SU-DHL-6 (cell line): ENCODE measurements around the gene WDR5.

Experiments
- H2AFZ ChIP-seq: fragments of 200-600 bp; sonication (generic); 2 replicates; pipeline ENCODE4 v1.6.1; 2014; ENCODE audit warnings: low read depth, mild to moderate bottlenecking, moderate library complexity, mixed read lengths, antibody characterized with exemption, low read length; ENCODE audit not compliant: severe bottlenecking
- H3F3A ChIP-seq: fragments of 200-600 bp; shearing (Covaris generic); 2 replicates; pipeline ENCODE4 v1.6.0; 2016; ENCODE audit warnings: antibody characterized with exemption, mild to moderate bottlenecking; ENCODE audit not compliant: insufficient read depth
- H3K27ac ChIP-seq: fragments of 200-600 bp; sonication (generic); 2 replicates; pipeline ENCODE4 v1.5.1; 2016; ENCODE audit warnings: low read depth, mild to moderate bottlenecking, low read length, moderate library complexity, mixed read lengths
- H3K27me3 ChIP-seq: fragments of 200-600 bp; sonication (generic), shearing (Covaris generic); 2 replicates; pipeline ENCODE4 v1.6.0; 2014; ENCODE audit warnings: mild to moderate bottlenecking, low read length
- H3K36me3 ChIP-seq: fragments of 200-600 bp; sonication (generic); 2 replicates; pipeline ENCODE4 v1.6.1; 2014; ENCODE audit warnings: mild to moderate bottlenecking, low read length, mixed read lengths
- H3K4me2 ChIP-seq: fragments of 300-600, 200-600 bp; shearing (Covaris generic), sonication (generic); 2 replicates; pipeline ENCODE4 v1.6.0; 2014; ENCODE audit warnings: low read length, low read depth, mild to moderate bottlenecking; ENCODE audit not compliant: poor library complexity, severe bottlenecking
- H3K4me3 ChIP-seq: fragments of 200-600 bp; sonication (generic); 2 replicates; pipeline ENCODE4 v1.5.1; 2014; ENCODE audit warnings: antibody characterized with exemption, low read length, mild to moderate bottlenecking, mixed read lengths; ENCODE audit not compliant: insufficient read depth, poor library complexity, severe bottlenecking
- H3K79me2 ChIP-seq: fragments of 200-600 bp; sonication (generic); 2 replicates; pipeline ENCODE4 v1.6.1; 2014; ENCODE audit warnings: mild to moderate bottlenecking, low read length, moderate library complexity; ENCODE audit not compliant: insufficient read depth
- H3K9ac ChIP-seq: fragments of 200-600 bp; sonication (generic); 2 replicates; pipeline ENCODE4 v1.7.0; 2014; ENCODE audit warnings: mild to moderate bottlenecking, low read length
- H3K9me2 ChIP-seq: fragments of 200-600 bp; sonication (generic); replicated peaks from 2 replicates; pipeline ENCODE4 v1.6.1; 2014; ENCODE audit warnings: low read length; ENCODE audit not compliant: insufficient read depth
- H3K9me3 ChIP-seq: fragments of 200-600 bp; sonication (generic); 2 replicates; pipeline ENCODE4 v1.6.1; 2014; ENCODE audit warnings: low read length, mixed read lengths; ENCODE audit not compliant: insufficient read depth
- H4K20me1 ChIP-seq: fragments of 200-600 bp; sonication (generic); 2 replicates; pipeline ENCODE4 v1.6.1; 2014; ENCODE audit warnings: low read depth, mild to moderate bottlenecking, antibody characterized with exemption, low read length, moderate library complexity, mixed read lengths
- CTCF ChIP-seq: fragments of 200-600 bp; sonication (generic); IDR thresholded peaks from one replicate; pipeline ENCODE4 v1.5.1; 2017; ENCODE audit warnings: antibody characterized with exemption, mild to moderate bottlenecking, low read length, moderate library complexity; ENCODE audit not compliant: insufficient read depth, poor library complexity, severe bottlenecking
- EZH2phosphoT487 ChIP-seq: fragments of 200-600 bp; sonication (generic), shearing (Covaris generic); conservative IDR thresholded peaks from 2 replicates; pipeline ENCODE4 v1.6.1; 2018; ENCODE audit warnings: mild to moderate bottlenecking, antibody characterized with exemption, low read length, moderate library complexity, mixed read lengths

Gene WDR5

GRCh38 chr9:134204991-134205578 is 69.2 kb downstream of the WDR5 start:
- Histone ChIP-seq H4K20me1 (no peaks in the 10 kb centered on the region), H3K36me3 (no peaks in the 10 kb centered on the region), H3K9me2 (no peaks in the 10 kb centered on the region), H3K9ac (no peak overlapping the region), H3K27ac (no peak overlapping the region), H3F3A (no peaks in the 10 kb centered on the region), H3K9me3 (no peaks in the 10 kb centered on the region), H3K4me2 (no peak overlapping the region), H3K27me3 (no peaks in the 10 kb centered on the region), H2AFZ (no peak overlapping the region), H3K79me2 (no peaks in the 10 kb centered on the region), H3K4me3 (no peak overlapping the region)
- TF ChIP-seq EZH2phosphoT487 (no peak), CTCF (no peak)

- Histone ChIP-seq H3K9ac (no peak overlapping the region), H3K79me2 (no peaks in the 10 kb centered on the region), H2AFZ (no peak overlapping the region), H3F3A (no peaks in the 10 kb centered on the region), H3K9me3 (no peaks in the 10 kb centered on the region), H3K4me2 (no peak overlapping the region), H3K4me3 (no peak overlapping the region), H3K27me3 (no peaks in the 10 kb centered on the region), H3K27ac (no peak overlapping the region), H4K20me1 (no peaks in the 10 kb centered on the region), H3K9me2 (no peaks in the 10 kb centered on the region), H3K36me3 (no peaks in the 10 kb centered on the region)
- TF ChIP-seq CTCF (no peak), EZH2phosphoT487 (no peak)
These were observed 69.9 kb downstream of the WDR5 start for GRCh38 chr9:134205672-134206310.

- TF ChIP-seq EZH2phosphoT487 (no peak), CTCF (no peak)
- Histone ChIP-seq H3K27ac (no peak overlapping the region), H2AFZ (no peak overlapping the region)
These were observed 70.7 kb downstream of the WDR5 start for GRCh38 chr9:134206311-134207300.

More at GRCh38 chr9:134206311-134207300, 70.7 kb downstream of the WDR5 start:
- Histone ChIP-seq H4K20me1 (no peaks in the 10 kb centered on the region), H3K79me2 (no peaks in the 10 kb centered on the region), H3K27me3 (no peaks in the 10 kb centered on the region), H3K4me2 (no peak overlapping the region), H3K9me3 (no peaks in the 10 kb centered on the region), H3K4me3 (no peak overlapping the region), H3K9me2 (no peaks in the 10 kb centered on the region), H3K36me3 (no peaks in the 10 kb centered on the region), H3F3A (no peaks in the 10 kb centered on the region), H3K9ac (no peak overlapping the region)
